Natural killer cell (primary cell): ENCODE results near the gene SLC25A17. TPM values are rescaled to one million over a fixed set of nuclear protein-coding genes. Genes with fewer than 3 reads are reported as not detected.

Experiments used
- ATAC-seq, 3 donors: fragments of 150-1000 bp in 2 of 3; fragments of 200-7000 bp in 1 of 3; cut with Tn5 transposase; 1 replicate in 1 of 3; 2 replicates in 2 of 3; pipeline ENCODE4 v1.10.0; 2021; ENCODE audit warnings: mild to moderate bottlenecking in 2 of 3, moderate library complexity in 2 of 3
- DNase-seq, 2 donors: peaks; one replicate each; pipeline versions ENCODE4 v3.0.0 to v3.0.0-alpha.2; 2013 to 2021; ENCODE audit warnings: mixed read lengths in 1 of 2
- H3K27ac ChIP-seq: one replicate; pipeline ENCODE4 v1.5.1; 2013; ENCODE audit warnings: mild to moderate bottlenecking, low read length
- H3K27me3 ChIP-seq: one replicate; pipeline ENCODE4 v1.6.1; 2013; ENCODE audit warnings: low read length; ENCODE audit not compliant: control insufficient read depth, insufficient read depth
- H3K36me3 ChIP-seq: one replicate; pipeline ENCODE4 v1.6.1; 2013; ENCODE audit warnings: low read length; ENCODE audit not compliant: control insufficient read depth, insufficient read depth
- H3K4me1 ChIP-seq: one replicate; pipeline ENCODE4 v1.6.1; 2013; ENCODE audit warnings: low read length; ENCODE audit not compliant: control insufficient read depth, insufficient read depth
- H3K4me3 ChIP-seq: one replicate; pipeline ENCODE4 v1.5.1; 2013; ENCODE audit warnings: low read length
- H3K9me3 ChIP-seq: one replicate; pipeline ENCODE4 v1.6.1; 2013; ENCODE audit warnings: low read length; ENCODE audit not compliant: control insufficient read depth, insufficient read depth
- H3K27ac Mint-ChIP-seq, 2 donors: one replicate each; pipeline ENCODE4 v1.8.0; 2022; ENCODE audit warnings: mild to moderate bottlenecking in 2 of 2, mixed read lengths in 2 of 2, moderate library complexity in 1 of 2
- H3K27me3 Mint-ChIP-seq, 2 donors: one replicate each; pipeline ENCODE4 v1.8.0; 2022; ENCODE audit warnings: low read depth in 2 of 2, mixed read lengths in 2 of 2
- H3K36me3 Mint-ChIP-seq: one replicate; pipeline ENCODE4 v1.8.0; 2022; ENCODE audit warnings: mixed read lengths
- H3K4me1 Mint-ChIP-seq, 2 donors: one replicate each; pipeline ENCODE4 v1.8.0; 2022; ENCODE audit warnings: mixed read lengths in 2 of 2
- H3K4me3 Mint-ChIP-seq: one replicate; pipeline ENCODE4 v1.8.0; 2022; ENCODE audit warnings: mild to moderate bottlenecking, moderate library complexity, mixed read lengths
- H3K9me3 Mint-ChIP-seq, 2 donors: one replicate each; pipeline ENCODE4 v1.8.0; 2022; ENCODE audit warnings: mixed read lengths in 2 of 2
- CTCF ChIP-seq: fragments of 200-600 bp; IDR thresholded peaks from one replicate; pipeline ENCODE4 v1.8.0; 2022; ENCODE audit warnings: antibody characterized with exemption
- WGBS: methylation state at CpG from one replicate; pipeline ENCODE4 v1.1.7; 2013; ENCODE audit warnings: missing lambda C conversion rate; ENCODE audit not compliant: insufficient coverage; 5-methylcytosine and 5-hydroxymethylcytosine counted together
- intact Hi-C: fragments of 100-400 bp; cut with micrococcal nuclease; formaldehyde crosslinking; loops from one replicate; pipeline ENCODE4 v1.14.2; 2022
- total RNA-seq, 4 donors: library from RNA; stranded (reverse); fragments of 120-200 nt in 1 of 4; gene quantifications; one replicate each; pipeline versions ENCODE4 v1.2.3 to v1.2.4, GENCODE V29; 2013 to 2022

Gene SLC25A17
- total RNA-seq, 3 donors from 2014 or later (not counting 1 experiment from before 2014, with no cell fraction given), result 9.2 to 13.4 (median 10.0) TPM

- no peaks in the 10 kb centered on the region for H3K36me3 ChIP-seq
- DNase-seq, result no peak
- Mint-ChIP-seq H3K9me3 (no peaks in the 10 kb centered on the region), H3K4me1 (peaks cover 34 to 37% of the 10 kb centered on the region in 2 donors), H3K4me3 (peak overlapping the region; percentile 78), H3K36me3 (no peaks in the 10 kb centered on the region), H3K27me3 (no peaks in the 10 kb centered on the region), H3K27ac (peak overlapping the region; percentile 78 to 92)
- no peak overlapping the region for H3K4me3 ChIP-seq
- H3K27me3 ChIP-seq, result no peaks in the 10 kb centered on the region
- peak overlapping the region; percentile 89 for H3K27ac ChIP-seq
- no peak for ATAC-seq
- peaks cover 21% of the 10 kb centered on the region for H3K4me1 ChIP-seq
- 88% methylated on average over 4 of the region's 4 CpGs for WGBS
- no peaks in the 10 kb centered on the region for H3K9me3 ChIP-seq
- TF ChIP-seq CTCF, result no peak
- intact Hi-C loops, result loop anchor here (2.0 kb wide), 2 partner anchors 39 to 181 kb away; partner anchors contain the start of genes MRTFA, ST13 and XPNPEP3
Observed at GRCh38 chr22:40817737-40818136, 1.4 kb downstream of the SLC25A17 start.

- Histone ChIP-seq H3K4me1 (peaks cover 14% of the 10 kb centered on the region), H3K36me3 (no peaks in the 10 kb centered on the region), H3K9me3 (no peaks in the 10 kb centered on the region), H3K27ac (no peak overlapping the region), H3K4me3 (no peak overlapping the region), H3K27me3 (no peaks in the 10 kb centered on the region)
- no peaks in the 10 kb centered on the region for H3K9me3 Mint-ChIP-seq
- no peaks in the 10 kb centered on the region for H3K27me3 Mint-ChIP-seq
- DNase-seq, result no peak
- H3K27ac Mint-ChIP-seq, result peak overlapping the region in 1 of 2 donors; percentile 16
- H3K4me1 Mint-ChIP-seq, result peaks cover 32 to 33% of the 10 kb centered on the region in 2 donors
- TF ChIP-seq CTCF, result no peak
- ATAC-seq, result no peak
- no peaks in the 10 kb centered on the region for H3K36me3 Mint-ChIP-seq
- intact Hi-C loops, result no loop called here
- no peak overlapping the region for H3K4me3 Mint-ChIP-seq
Observed at GRCh38 chr22:40813912-40814315, 5.2 kb downstream of the SLC25A17 start.

GRCh38 chr22:40808018-40808841 lies 10.9 kb downstream of the SLC25A17 start:
- H3K9me3 ChIP-seq, result no peaks in the 10 kb centered on the region
- H3K4me3 Mint-ChIP-seq, result no peak overlapping the region
- no peak overlapping the region for H3K4me3 ChIP-seq
- no peak overlapping the region for H3K27ac ChIP-seq
- 77% methylated on average over 5 of the region's 6 CpGs for WGBS
- no peaks in the 10 kb centered on the region for H3K27me3 ChIP-seq
- intact Hi-C loops, result no loop called here
- peaks cover 3% of the 10 kb centered on the region for H3K36me3 ChIP-seq
- H3K27ac Mint-ChIP-seq, result no peak overlapping the region
- no peak for ATAC-seq
- H3K9me3 Mint-ChIP-seq, result no peaks in the 10 kb centered on the region
- H3K4me1 ChIP-seq, result no peaks in the 10 kb centered on the region
- H3K4me1 Mint-ChIP-seq, result peaks cover 12 to 25% of the 10 kb centered on the region in 2 donors
- no peak for TF ChIP-seq CTCF
- no peaks in the 10 kb centered on the region for H3K27me3 Mint-ChIP-seq
- DNase-seq, result no peak
- H3K36me3 Mint-ChIP-seq, result no peaks in the 10 kb centered on the region

- H3K27me3 Mint-ChIP-seq, result no peaks in the 10 kb centered on the region
- Histone ChIP-seq H3K4me3 (no peak overlapping the region), H3K27me3 (no peaks in the 10 kb centered on the region), H3K9me3 (no peaks in the 10 kb centered on the region), H3K4me1 (no peaks in the 10 kb centered on the region), H3K36me3 (peaks cover 3% of the 10 kb centered on the region), H3K27ac (no peak overlapping the region)
- intact Hi-C loops, result no loop called here
- no peak for ATAC-seq
- no peaks in the 10 kb centered on the region for H3K9me3 Mint-ChIP-seq
- 98% methylated on average over 3 of the region's 3 CpGs for WGBS
- H3K4me3 Mint-ChIP-seq, result no peak overlapping the region
- peaks cover 5 to 19% of the 10 kb centered on the region in 2 donors for H3K4me1 Mint-ChIP-seq
- H3K36me3 Mint-ChIP-seq, result no peaks in the 10 kb centered on the region
- no peak for TF ChIP-seq CTCF
- DNase-seq, result no peak
- no peak overlapping the region for H3K27ac Mint-ChIP-seq
Observed at GRCh38 chr22:40806711-40807110, 12.4 kb downstream of the SLC25A17 start.
